Prostate gland (tissue), 2 donors: Measurements from ENCODE around the gene MAB21L1. TPM values are rescaled to one million over a fixed set of nuclear protein-coding genes. Genes with fewer than 3 reads are reported as not detected.

Source experiments
- DNase-seq: peaks from one replicate; pipeline ENCODE4 v3.0.0-alpha.2; 2019; ENCODE audit warnings: low spot score
- H3K27ac ChIP-seq, 2 donors: fragments of 200-600 bp; sonication (generic); 2 replicates each; pipeline ENCODE4 v1.5.1; 2017 to 2019
- H3K27me3 ChIP-seq: fragments of 200-600 bp; sonication (generic); replicated peaks from 2 replicates; pipeline ENCODE4 v1.5.1; 2019; ENCODE audit not compliant: insufficient read depth
- H3K36me3 ChIP-seq, 2 donors: fragments of 200-600 bp; sonication (generic); 1 replicate in 1 of 2; 2 replicates in 1 of 2; pipeline versions ENCODE4 v1.5.1 to v1.8.1; 2017 to 2019
- H3K4me1 ChIP-seq: fragments of 200-600 bp; sonication (generic); replicated peaks from 2 replicates; pipeline ENCODE4 v1.5.1; 2019
- H3K4me3 ChIP-seq, 2 donors: fragments of 200-600 bp; sonication (generic); 2 replicates each; pipeline ENCODE4 v1.5.1; 2017 to 2019
- H3K9me3 ChIP-seq: fragments of 200-600 bp; sonication (generic); 2 replicates; pipeline ENCODE4 v1.5.1; 2017
- CTCF ChIP-seq, 4 experiments: fragments of 200-600 bp in 2 of 4; fragments of 450-650 bp in 2 of 4; sonication (generic) in 2 of 4; IDR thresholded peaks; 1 replicate in 3 of 4; 2 replicates in 1 of 4; pipeline ENCODE4 v1.5.1; 2016 to 2019; ENCODE audit warnings: antibody characterized with exemption in 4 of 4, mild to moderate bottlenecking in 2 of 4, moderate library complexity in 2 of 4
- POLR2A ChIP-seq: fragments of 450-650 bp; IDR thresholded peaks from one replicate; pipeline ENCODE4 v1.6.1; 2016; ENCODE audit warnings: antibody characterized with exemption, mild to moderate bottlenecking
- POLR2AphosphoS5 ChIP-seq: sonication (generic); formaldehyde crosslinking; IDR thresholded peaks from one replicate; pipeline ENCODE4 v1.6.1; 2017; ENCODE audit warnings: antibody characterized with exemption
- WGBS: methylation state at CpG from one replicate; pipeline ENCODE4 v1.1.5; 2018; 5-methylcytosine and 5-hydroxymethylcytosine counted together
- intact Hi-C: fragments of 100-400 bp; cut with DNase I; formaldehyde crosslinking; loops from one replicate; pipeline ENCODE4 v1.14.2; 2022
- total RNA-seq, 2 donors: library from RNA; depleted of rRNA; stranded (reverse); fragments of >200 nt; gene quantifications; one replicate each; pipeline ENCODE4 v1.1.0, GENCODE V29; 2016

MAB21L1 gene
- total RNA-seq, 2 donors from 2014 or later, result 0.51 to 3.1 TPM

- Histone ChIP-seq H3K4me1 (no peaks in the 10 kb centered on the region), H3K27me3 (peaks cover 7% of the 10 kb centered on the region), H3K36me3 (no peaks in the 10 kb centered on the region), H3K4me3 (peak overlapping the region; percentile 24 to 26), H3K27ac (peak overlapping the region; percentile 65 to 73), H3K9me3 (no peaks in the 10 kb centered on the region)
- 50% methylated on average over 10 of the region's 10 CpGs for WGBS
- DNase-seq, result no peak
- TF ChIP-seq POLR2AphosphoS5 (no peak), CTCF (IDR thresholded peaks at IDR 0.05) (no peak), POLR2A (no peak)
- intact Hi-C loops, result no loop called here
Measured at GRCh38 chr13:35469806-35470525, 6.5 kb downstream of the MAB21L1 start.

- Histone ChIP-seq H3K27ac (no peak overlapping the region), H3K9me3 (no peaks in the 10 kb centered on the region), H3K4me1 (no peaks in the 10 kb centered on the region), H3K27me3 (peaks cover 7% of the 10 kb centered on the region), H3K4me3 (no peak overlapping the region), H3K36me3 (no peaks in the 10 kb centered on the region)
- no peak for TF ChIP-seq CTCF (IDR thresholded peaks at IDR 0.05)
- TF ChIP-seq POLR2AphosphoS5, result no peak
- TF ChIP-seq POLR2A, result no peak
- intact Hi-C loops, result no loop called here
- WGBS, result 100% methylated on average over 1 of the region's 1 CpG
- no peak for DNase-seq
Measured at GRCh38 chr13:35468195-35468594, 8.3 kb downstream of the MAB21L1 start.

- H3K36me3 ChIP-seq, result no peaks in the 10 kb centered on the region
- no peaks in the 10 kb centered on the region for H3K9me3 ChIP-seq
- 95% methylated on average over 3 of the region's 3 CpGs for WGBS
- TF ChIP-seq POLR2AphosphoS5 (no peak), CTCF (IDR thresholded peaks at IDR 0.05) (no peak), POLR2A (no peak)
- no peak overlapping the region for H3K4me3 ChIP-seq
- H3K27me3 ChIP-seq, result no peaks in the 10 kb centered on the region
- DNase-seq, result no peak
- intact Hi-C loops, result no loop called here
- no peaks in the 10 kb centered on the region for H3K4me1 ChIP-seq
- no peak overlapping the region for H3K27ac ChIP-seq
Measured at GRCh38 chr13:35465371-35465770, 11.1 kb downstream of the MAB21L1 start.

GRCh38 chr13:35460061-35460460 lies 16.4 kb downstream of the MAB21L1 start:
- Histone ChIP-seq H3K4me1 (no peaks in the 10 kb centered on the region), H3K9me3 (no peaks in the 10 kb centered on the region), H3K27me3 (no peaks in the 10 kb centered on the region), H3K36me3 (no peaks in the 10 kb centered on the region), H3K4me3 (no peak overlapping the region), H3K27ac (no peak overlapping the region)
- intact Hi-C loops, result no loop called here
- DNase-seq, result no peak
- 90% methylated on average over 2 of the region's 2 CpGs for WGBS
- TF ChIP-seq POLR2AphosphoS5, result no peak
- TF ChIP-seq CTCF (IDR thresholded peaks at IDR 0.05), result no peak
- TF ChIP-seq POLR2A, result no peak

GRCh38 chr13:35457258-35457657 lies 19.2 kb downstream of the MAB21L1 start:
- 99% methylated on average over 3 of the region's 3 CpGs for WGBS
- DNase-seq, result no peak

More at GRCh38 chr13:35457258-35457657, 19.2 kb downstream of the MAB21L1 start:
- Histone ChIP-seq H3K36me3 (no peaks in the 10 kb centered on the region), H3K4me3 (no peak overlapping the region), H3K27ac (no peak overlapping the region), H3K27me3 (no peaks in the 10 kb centered on the region), H3K4me1 (no peaks in the 10 kb centered on the region), H3K9me3 (no peaks in the 10 kb centered on the region)
- intact Hi-C loops, result no loop called here
- TF ChIP-seq CTCF (IDR thresholded peaks at IDR 0.05), result no peak
- no peak for TF ChIP-seq POLR2A
- TF ChIP-seq POLR2AphosphoS5, result no peak
